A673 (cell line): ENCODE data around the gene TSHZ1. TPM values are rescaled to one million over a fixed set of nuclear protein-coding genes. Genes with fewer than 3 reads are reported as not detected.

Source experiments
- BruUV-seq: library from RNA; stranded (reverse); fragments of 400-500 nt; replicated peaks from 2 replicates; lab custom pipeline; 2021; lab: Mats Ljungman, UMichigan
- CTCF ChIA-PET: fragments of 300-600 bp; sonication (Branson Sonifier 250); formaldehyde crosslinking; loops from one replicate; lab custom pipeline; 2022; ENCODE audit warnings: antibody characterized with exemption; lab: Charles Lee
- POLR2A ChIA-PET: fragments of 300-600 bp; sonication (Branson Sonifier 250); formaldehyde crosslinking; loops from one replicate; lab custom pipeline; 2022; ENCODE audit warnings: antibody characterized with exemption; ENCODE audit not compliant: low non-redundant PET; lab: Charles Lee
- DNase-seq: peaks from one replicate; pipeline ENCODE4 v3.0.0-alpha.2; 2015; ENCODE audit warnings: low spot score
- H3K27ac ChIP-seq: fragments of 200-600 bp; sonication (generic); 2 replicates; pipeline ENCODE4 v1.5.1; 2016; ENCODE audit warnings: mixed run types, low read depth, mild to moderate bottlenecking, mixed read lengths, antibody characterized with exemption, low read length; ENCODE audit not compliant: poor library complexity, severe bottlenecking
- H3K27me3 ChIP-seq: fragments of 200-600 bp; sonication (generic); replicated peaks from 2 replicates; pipeline ENCODE4 v1.6.1; 2017; ENCODE audit warnings: mixed run types, low read depth, mild to moderate bottlenecking, mixed read lengths, antibody characterized with exemption, low read length; ENCODE audit not compliant: insufficient read depth, poor library complexity
- H3K36me3 ChIP-seq: fragments of 200-600 bp; sonication (generic); 2 replicates; pipeline ENCODE4 v1.6.1; 2016; ENCODE audit warnings: mixed run types, mild to moderate bottlenecking, mixed read lengths, antibody characterized with exemption, low read length; ENCODE audit not compliant: insufficient read depth, poor library complexity, severe bottlenecking
- H3K4me1 ChIP-seq: fragments of 200-600 bp; sonication (generic); 2 replicates; pipeline ENCODE4 v1.6.1; 2017; ENCODE audit warnings: mixed run types, mild to moderate bottlenecking, mixed read lengths, antibody characterized with exemption, low read length; ENCODE audit not compliant: insufficient read depth, poor library complexity, severe bottlenecking
- H3K4me3 ChIP-seq: fragments of 200-600 bp; sonication (generic); 2 replicates; pipeline ENCODE4 v1.5.1; 2016; ENCODE audit warnings: low read depth, mixed run types, mild to moderate bottlenecking, mixed read lengths, low read length; ENCODE audit not compliant: poor library complexity, severe bottlenecking
- H3K9me3 ChIP-seq: fragments of 200-600 bp; sonication (generic); 2 replicates; pipeline ENCODE4 v1.6.1; 2016; ENCODE audit warnings: mixed run types, low read depth, mild to moderate bottlenecking, mixed read lengths, antibody characterized with exemption, low read length; ENCODE audit not compliant: poor library complexity, severe bottlenecking
- EZH2 ChIP-seq: fragments of 200-600 bp; sonication (generic); IDR thresholded peaks from 2 replicates; pipeline ENCODE4 v1.6.1; 2017; ENCODE audit warnings: borderline replicate concordance, low read depth, mild to moderate bottlenecking, mixed read lengths, antibody characterized with exemption, low read length; ENCODE audit not compliant: poor library complexity, severe bottlenecking
- intact Hi-C: fragments of 100-400 bp; cut with micrococcal nuclease; formaldehyde crosslinking; loops from one replicate; pipeline ENCODE4 v1.10.0; 2022; ENCODE audit not compliant: unreplicated experiment
- total RNA-seq: library from RNA; stranded (reverse); gene quantifications from 2 replicates; pipeline ENCODE4 v1.2.3, GENCODE V29; 2021
- TF ChIP-seq, protein P1 (sequence below): fragments of 300-800, 200-600 bp; sonication (generic); conservative IDR thresholded peaks from 2 replicates; pipeline ENCODE4 v1.5.1; 2017; ENCODE audit warnings: low read depth, mild to moderate bottlenecking, antibody characterized with exemption, low read length, moderate library complexity, mixed read lengths

TSHZ1 gene
- total RNA-seq, 1 experiment from 2014 or later = 1.8 TPM

GRCh38 chr18:75202696-75203365 lies 7.8 kb upstream of the TSHZ1 start:
- no peak for DNase-seq
- H3K9me3 ChIP-seq = no peaks in the 10 kb centered on the region
- CTCF ChIA-PET = no interaction called here
- peaks cover 50% of the 10 kb centered on the region for H3K27me3 ChIP-seq
- H3K4me3 ChIP-seq = no peak overlapping the region
- TF ChIP-seq, protein P1, sequence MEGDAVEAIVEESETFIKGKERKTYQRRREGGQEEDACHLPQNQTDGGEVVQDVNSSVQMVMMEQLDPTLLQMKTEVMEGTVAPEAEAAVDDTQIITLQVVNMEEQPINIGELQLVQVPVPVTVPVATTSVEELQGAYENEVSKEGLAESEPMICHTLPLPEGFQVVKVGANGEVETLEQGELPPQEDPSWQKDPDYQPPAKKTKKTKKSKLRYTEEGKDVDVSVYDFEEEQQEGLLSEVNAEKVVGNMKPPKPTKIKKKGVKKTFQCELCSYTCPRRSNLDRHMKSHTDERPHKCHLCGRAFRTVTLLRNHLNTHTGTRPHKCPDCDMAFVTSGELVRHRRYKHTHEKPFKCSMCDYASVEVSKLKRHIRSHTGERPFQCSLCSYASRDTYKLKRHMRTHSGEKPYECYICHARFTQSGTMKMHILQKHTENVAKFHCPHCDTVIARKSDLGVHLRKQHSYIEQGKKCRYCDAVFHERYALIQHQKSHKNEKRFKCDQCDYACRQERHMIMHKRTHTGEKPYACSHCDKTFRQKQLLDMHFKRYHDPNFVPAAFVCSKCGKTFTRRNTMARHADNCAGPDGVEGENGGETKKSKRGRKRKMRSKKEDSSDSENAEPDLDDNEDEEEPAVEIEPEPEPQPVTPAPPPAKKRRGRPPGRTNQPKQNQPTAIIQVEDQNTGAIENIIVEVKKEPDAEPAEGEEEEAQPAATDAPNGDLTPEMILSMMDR = no peak
- no peak for TF ChIP-seq EZH2
- intact Hi-C loops = no loop called here
- POLR2A ChIA-PET = no interaction called here
- no peak overlapping the region for H3K27ac ChIP-seq
- H3K36me3 ChIP-seq = no peaks in the 10 kb centered on the region
- BruUV-seq = no TSS peak
- H3K4me1 ChIP-seq = peaks cover 7% of the 10 kb centered on the region

DNA sequence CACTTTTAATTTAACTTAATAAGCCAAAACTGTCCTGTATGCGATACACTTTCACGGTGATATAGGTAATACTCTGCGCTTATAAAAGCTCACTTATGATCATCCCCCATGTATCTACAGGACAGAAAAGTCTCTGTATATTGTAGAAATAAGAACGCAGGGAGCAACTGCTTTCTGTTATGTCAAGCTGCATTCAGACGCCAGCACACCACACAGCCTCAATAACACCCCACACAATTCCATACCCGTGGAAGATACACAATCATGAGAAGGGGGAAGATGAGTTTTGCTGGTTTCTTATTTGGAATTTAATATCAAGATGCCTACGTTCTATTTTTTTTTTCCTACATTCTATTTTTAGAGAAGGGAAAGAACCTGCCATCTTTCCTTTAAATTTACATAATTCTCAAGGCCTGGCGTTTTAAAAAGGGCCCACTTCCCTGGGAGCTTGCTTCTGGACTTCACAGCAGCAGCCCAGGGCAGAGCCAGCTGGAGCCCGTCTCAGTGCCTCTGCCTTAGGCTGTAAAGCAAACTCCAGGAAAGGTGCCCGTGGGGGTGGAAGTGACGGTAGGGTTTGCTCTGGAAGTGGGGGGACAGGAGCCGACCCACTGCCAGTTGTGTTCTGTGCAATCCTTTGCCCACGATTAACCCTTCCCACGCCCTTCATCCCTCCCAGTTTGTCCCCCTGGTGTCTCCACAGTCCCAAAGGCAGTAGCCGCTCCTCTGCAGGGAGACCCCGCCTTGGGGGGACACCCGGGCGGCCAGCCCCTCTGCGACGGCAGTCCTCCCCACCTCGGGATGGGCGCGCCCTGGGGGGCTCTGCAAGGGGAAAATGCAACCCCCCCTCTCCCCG lies 7.0 kb upstream of the TSHZ1 start:
- ChIA-PET POLR2A (no interaction called here), CTCF (no interaction called here)
- no TSS peak for BruUV-seq
- DNase-seq = no peak
- intact Hi-C loops = no loop called here
- Histone ChIP-seq H3K4me3 (no peak overlapping the region), H3K9me3 (no peaks in the 10 kb centered on the region), H3K27ac (no peak overlapping the region), H3K4me1 (peaks cover 12% of the 10 kb centered on the region), H3K36me3 (no peaks in the 10 kb centered on the region), H3K27me3 (peaks cover 54% of the 10 kb centered on the region)
- TF ChIP-seq, protein P1 = no peak
- no peak for TF ChIP-seq EZH2

DNA sequence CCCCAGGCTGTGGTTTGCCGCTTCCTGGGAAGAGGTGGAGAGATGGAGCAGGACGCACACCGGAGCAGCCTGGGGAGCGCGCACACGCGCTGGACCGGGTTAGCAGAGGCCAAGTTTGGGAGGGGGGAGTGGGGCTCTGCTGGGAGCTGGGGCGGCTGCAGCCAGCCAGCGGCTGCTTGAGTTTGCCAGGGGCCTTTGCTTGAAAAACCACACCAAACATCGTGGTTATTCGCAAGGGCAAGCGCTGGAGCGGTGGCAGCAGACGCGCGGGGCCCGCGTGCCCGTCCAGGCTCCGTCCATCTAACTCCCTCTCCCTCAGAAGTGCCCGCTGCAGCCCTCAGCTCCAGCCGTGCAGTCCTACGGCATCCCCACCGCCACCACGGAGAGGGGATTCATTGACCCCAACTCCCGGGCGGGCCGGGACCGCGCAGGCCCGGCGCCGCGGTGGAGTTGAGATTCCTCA lies 6.3 kb upstream of the TSHZ1 start:
- no peak overlapping the region for H3K27ac ChIP-seq
- TF ChIP-seq EZH2 = peak; percentile 32
- TF ChIP-seq, protein P1 = no peak
- H3K9me3 ChIP-seq = no peaks in the 10 kb centered on the region
- H3K27me3 ChIP-seq = peaks cover 54% of the 10 kb centered on the region
- ChIA-PET POLR2A (no interaction called here), CTCF (no interaction called here)
- no peak overlapping the region for H3K4me3 ChIP-seq
- intact Hi-C loops = no loop called here
- peaks cover 12% of the 10 kb centered on the region for H3K4me1 ChIP-seq
- no peaks in the 10 kb centered on the region for H3K36me3 ChIP-seq
- BruUV-seq = no TSS peak
- no peak for DNase-seq
